Neural crest cell (in vitro differentiated cells): ENCODE measurements around the gene SMIM24. TPM values are rescaled to one million over a fixed set of nuclear protein-coding genes. Genes with fewer than 3 reads are reported as not detected.

Experiments
- DNase-seq: peaks from one replicate; pipeline ENCODE4 v3.0.0; 2021; ENCODE audit warnings: low read depth, mixed read lengths, low spot score
- H3K27ac Mint-ChIP-seq: one replicate; pipeline ENCODE4 v1.8.0; 2021; ENCODE audit warnings: mild to moderate bottlenecking, mixed read lengths; ENCODE audit not compliant: unreplicated experiment
- H3K27me3 Mint-ChIP-seq: 2 replicates; pipeline ENCODE4 v1.8.0; 2021; ENCODE audit warnings: low read depth, mild to moderate bottlenecking, mixed read lengths
- H3K36me3 Mint-ChIP-seq: 2 replicates; pipeline ENCODE4 v1.8.0; 2021; ENCODE audit warnings: low read depth, mild to moderate bottlenecking, mixed read lengths
- H3K4me1 Mint-ChIP-seq: 2 replicates; pipeline ENCODE4 v1.8.0; 2021; ENCODE audit warnings: mixed read lengths
- H3K4me3 Mint-ChIP-seq: one replicate; pipeline ENCODE4 v1.8.0; 2021; ENCODE audit warnings: mild to moderate bottlenecking, mixed read lengths
- H3K9me3 Mint-ChIP-seq: 2 replicates; pipeline ENCODE4 v1.8.0; 2021; ENCODE audit warnings: mixed read lengths
- total RNA-seq: library from RNA; stranded (reverse); gene quantifications from 2 replicates; pipeline ENCODE4 v1.2.1, GENCODE V29; 2021
- TF ChIP-seq, protein P1 (sequence below): fragments of 200-600 bp; sonication (generic); conservative IDR thresholded peaks from 2 replicates; pipeline ENCODE4 v1.5.0; 2021; ENCODE audit warnings: antibody characterized with exemption, mild to moderate bottlenecking

The SMIM24 gene
- total RNA-seq, 1 donor from 2014 or later, result not detected

DNA sequence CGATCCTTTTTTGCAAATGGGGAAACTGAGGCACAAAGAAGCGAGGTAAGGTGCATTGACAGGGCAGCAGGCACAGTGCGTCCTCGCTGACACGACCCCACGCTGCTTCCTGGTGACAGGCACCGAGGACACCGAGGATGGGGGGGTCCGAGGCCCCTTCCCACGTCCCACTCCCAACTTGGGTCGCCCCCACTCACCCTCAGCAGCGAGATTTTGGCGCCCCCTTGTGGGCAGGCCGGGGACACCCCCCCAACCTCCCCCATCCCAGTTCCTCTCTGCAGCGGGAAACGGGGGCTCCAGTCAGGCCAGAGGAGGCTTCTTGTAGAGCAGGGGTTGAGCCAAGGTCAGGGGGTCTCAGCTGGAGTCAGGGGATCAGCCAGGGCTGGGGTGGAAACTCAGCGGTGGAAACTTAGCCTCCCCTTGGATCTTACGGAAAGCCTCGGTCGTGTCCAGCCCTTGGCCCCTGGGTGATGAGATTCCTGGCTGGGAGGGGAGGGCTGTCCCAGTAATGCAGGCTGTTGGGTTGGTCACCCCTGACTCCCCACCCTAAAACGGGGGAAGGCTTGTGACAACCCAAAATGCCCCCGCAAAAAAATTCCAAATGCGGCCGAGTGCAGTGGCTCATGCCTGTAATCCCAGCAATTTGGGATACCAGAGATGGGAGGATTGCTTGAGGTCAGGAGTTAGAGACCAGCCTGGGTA is 8.2 kb downstream of the SMIM24 start:
- H3K27ac Mint-ChIP-seq, result no peak overlapping the region
- H3K9me3 Mint-ChIP-seq, result peaks cover 4% of the 10 kb centered on the region
- H3K27me3 Mint-ChIP-seq, result peaks cover 54% of the 10 kb centered on the region
- no peaks in the 10 kb centered on the region for H3K36me3 Mint-ChIP-seq
- no peaks in the 10 kb centered on the region for H3K4me1 Mint-ChIP-seq
- TF ChIP-seq, protein P1, sequence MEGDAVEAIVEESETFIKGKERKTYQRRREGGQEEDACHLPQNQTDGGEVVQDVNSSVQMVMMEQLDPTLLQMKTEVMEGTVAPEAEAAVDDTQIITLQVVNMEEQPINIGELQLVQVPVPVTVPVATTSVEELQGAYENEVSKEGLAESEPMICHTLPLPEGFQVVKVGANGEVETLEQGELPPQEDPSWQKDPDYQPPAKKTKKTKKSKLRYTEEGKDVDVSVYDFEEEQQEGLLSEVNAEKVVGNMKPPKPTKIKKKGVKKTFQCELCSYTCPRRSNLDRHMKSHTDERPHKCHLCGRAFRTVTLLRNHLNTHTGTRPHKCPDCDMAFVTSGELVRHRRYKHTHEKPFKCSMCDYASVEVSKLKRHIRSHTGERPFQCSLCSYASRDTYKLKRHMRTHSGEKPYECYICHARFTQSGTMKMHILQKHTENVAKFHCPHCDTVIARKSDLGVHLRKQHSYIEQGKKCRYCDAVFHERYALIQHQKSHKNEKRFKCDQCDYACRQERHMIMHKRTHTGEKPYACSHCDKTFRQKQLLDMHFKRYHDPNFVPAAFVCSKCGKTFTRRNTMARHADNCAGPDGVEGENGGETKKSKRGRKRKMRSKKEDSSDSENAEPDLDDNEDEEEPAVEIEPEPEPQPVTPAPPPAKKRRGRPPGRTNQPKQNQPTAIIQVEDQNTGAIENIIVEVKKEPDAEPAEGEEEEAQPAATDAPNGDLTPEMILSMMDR, result peak; percentile 73
- H3K4me3 Mint-ChIP-seq, result no peak overlapping the region
- DNase-seq, result peak; percentile 50

DNA sequence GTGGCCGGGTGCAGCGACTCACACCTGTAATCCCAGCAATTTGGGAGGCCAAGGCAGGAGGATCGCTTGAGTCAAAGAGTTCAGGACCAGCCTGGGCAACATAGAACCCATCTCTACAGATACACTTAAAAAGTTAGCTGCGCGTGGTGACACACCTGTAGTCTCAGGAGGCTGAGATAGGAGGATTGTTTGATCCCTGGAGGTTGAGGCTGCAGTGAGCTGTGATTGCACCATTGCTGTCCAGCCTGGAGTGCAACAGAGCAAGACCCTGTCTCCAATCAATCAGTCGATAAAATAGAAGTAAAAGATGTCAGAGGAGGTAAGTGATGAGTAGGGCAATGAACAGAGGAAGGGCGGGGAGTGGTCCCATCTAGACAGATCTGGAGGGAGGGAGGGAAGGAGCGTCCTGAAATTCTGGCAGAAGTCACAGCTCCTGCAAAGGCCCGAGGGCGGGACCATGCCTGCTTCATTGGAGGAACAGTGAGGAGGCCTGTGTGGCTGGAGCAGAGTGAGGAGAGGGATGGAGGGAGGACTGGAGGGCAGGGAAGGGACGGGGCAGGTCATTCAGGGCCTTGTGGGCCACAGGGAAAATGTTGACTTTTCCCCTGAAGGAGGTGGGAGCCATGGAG is 9.7 kb downstream of the SMIM24 start:
- no peak overlapping the region for H3K27ac Mint-ChIP-seq
- peaks cover 68% of the 10 kb centered on the region for H3K27me3 Mint-ChIP-seq
- H3K4me3 Mint-ChIP-seq, result no peak overlapping the region
- DNase-seq, result no peak
- H3K36me3 Mint-ChIP-seq, result no peaks in the 10 kb centered on the region
- H3K9me3 Mint-ChIP-seq, result peaks cover 4% of the 10 kb centered on the region
- no peaks in the 10 kb centered on the region for H3K4me1 Mint-ChIP-seq
- TF ChIP-seq, protein P1, result no peak

DNA sequence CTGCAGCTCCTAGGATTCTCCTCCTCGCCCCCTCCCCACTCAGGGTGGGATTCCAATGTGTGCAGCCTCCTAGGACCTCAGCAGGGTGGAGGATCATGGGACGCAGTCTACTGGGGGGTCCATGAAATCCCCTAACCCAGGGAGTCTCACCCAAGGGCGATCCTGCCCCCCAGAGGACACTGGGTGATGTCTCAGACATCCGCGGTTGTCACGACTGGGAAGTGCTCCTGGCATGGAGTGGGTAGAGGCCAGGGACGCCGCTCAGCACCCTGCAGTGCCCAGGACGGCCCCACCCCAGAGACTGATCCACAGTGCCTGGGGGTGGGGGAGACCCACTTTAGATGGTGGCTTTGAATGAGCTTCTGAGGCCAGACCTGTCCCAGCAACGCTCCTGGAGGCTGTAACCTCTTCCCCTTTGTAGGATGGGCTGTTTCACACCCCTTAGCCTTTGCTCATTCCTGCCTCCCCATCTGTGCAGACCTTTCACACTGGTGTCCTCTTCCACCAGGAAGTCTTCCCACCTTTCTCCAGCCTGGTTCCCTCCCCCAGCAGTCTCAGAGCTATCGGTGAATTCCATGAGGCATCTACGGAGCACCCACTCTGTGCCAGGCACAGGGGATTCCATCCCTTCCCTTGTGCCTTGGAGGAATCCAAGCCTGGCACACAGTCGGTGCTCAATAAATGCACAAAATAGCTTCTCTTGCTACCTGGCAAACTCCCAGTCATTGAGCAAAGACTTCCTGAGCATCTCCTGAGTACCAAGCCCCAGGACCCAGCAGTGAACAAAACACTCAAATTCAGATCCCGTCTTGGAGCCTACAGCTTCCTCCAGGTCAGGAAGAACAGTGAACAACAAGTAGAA is 10.5 kb downstream of the SMIM24 start:
- Mint-ChIP-seq H3K4me1 (no peaks in the 10 kb centered on the region), H3K36me3 (no peaks in the 10 kb centered on the region), H3K27me3 (peaks cover 75% of the 10 kb centered on the region), H3K4me3 (peak overlapping the region; percentile 41), H3K27ac (no peak overlapping the region), H3K9me3 (peaks cover 4% of the 10 kb centered on the region)
- TF ChIP-seq, protein P1, result no peak
- DNase-seq, result no peak

DNA sequence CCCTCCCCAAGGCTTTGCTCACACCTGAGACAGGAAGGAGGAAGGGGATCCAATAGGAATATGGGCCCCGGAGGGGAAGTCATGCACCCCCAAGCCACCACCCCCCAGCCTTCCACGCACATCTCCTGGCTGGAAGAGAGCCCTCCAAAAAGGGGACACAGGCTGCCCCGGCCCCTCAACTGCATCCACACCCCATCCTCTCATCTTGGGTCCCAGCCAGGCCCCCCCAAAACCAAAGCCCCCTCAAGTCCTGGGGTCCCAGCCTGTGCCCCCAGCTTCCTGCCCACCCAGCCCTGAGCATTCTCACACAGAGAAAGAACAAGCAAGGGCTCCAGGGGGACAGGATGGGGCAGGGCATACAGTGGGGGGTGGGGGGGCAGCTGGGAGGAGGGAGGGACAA is 12.1 kb downstream of the SMIM24 start:
- no peak overlapping the region for H3K27ac Mint-ChIP-seq
- no peaks in the 10 kb centered on the region for H3K36me3 Mint-ChIP-seq
- H3K4me3 Mint-ChIP-seq, result no peak overlapping the region
- TF ChIP-seq, protein P1, result no peak
- no peaks in the 10 kb centered on the region for H3K4me1 Mint-ChIP-seq
- peaks cover 82% of the 10 kb centered on the region for H3K27me3 Mint-ChIP-seq
- peaks cover 4% of the 10 kb centered on the region for H3K9me3 Mint-ChIP-seq
- no peak for DNase-seq

DNA sequence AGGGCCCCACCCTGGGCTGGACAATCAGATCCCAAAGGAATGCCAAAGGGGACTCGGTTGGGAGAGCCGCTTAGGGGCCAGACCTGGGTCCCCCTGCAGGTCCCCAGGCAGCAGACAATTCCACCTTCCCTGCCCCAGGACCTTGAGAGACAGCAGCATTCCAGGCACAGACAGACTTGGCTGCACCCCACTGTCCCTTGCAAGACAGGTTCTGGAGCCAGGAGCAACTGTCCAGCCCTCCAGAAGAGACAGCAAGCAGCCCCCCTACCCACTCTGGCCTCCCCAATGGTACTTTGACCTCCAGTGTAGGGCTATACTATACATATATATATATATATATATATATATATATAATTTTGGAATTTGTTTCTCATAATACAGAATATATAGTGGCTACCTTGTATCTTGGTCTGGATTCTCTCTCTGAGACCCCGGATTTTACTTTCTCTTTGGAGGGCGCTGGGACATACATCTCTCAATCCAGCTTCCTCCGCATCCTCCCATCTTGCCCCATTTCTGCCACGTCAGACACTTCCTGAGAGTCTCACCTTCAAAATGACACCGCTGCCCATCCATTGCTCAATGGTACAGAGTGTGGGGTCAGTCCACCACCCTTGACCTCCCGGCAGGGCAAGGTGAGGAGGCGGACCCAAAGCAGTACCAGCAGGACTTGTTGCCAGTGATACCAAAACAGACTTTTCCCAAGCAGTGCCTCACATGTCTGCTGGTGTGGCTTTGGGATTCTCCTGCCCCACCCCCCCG is 12.7 kb downstream of the SMIM24 start:
- Mint-ChIP-seq H3K27ac (no peak overlapping the region), H3K4me1 (peaks cover 4% of the 10 kb centered on the region), H3K27me3 (peaks cover 80% of the 10 kb centered on the region), H3K4me3 (no peak overlapping the region), H3K9me3 (peaks cover 4% of the 10 kb centered on the region), H3K36me3 (no peaks in the 10 kb centered on the region)
- DNase-seq, result no peak
- TF ChIP-seq, protein P1, result no peak
